PC-3 (cell line): Measurements from ENCODE around the gene ACVR1B. TPM values are rescaled to one million over a fixed set of nuclear protein-coding genes. Genes with fewer than 3 reads are reported as not detected.

Experiments used
- ATAC-seq: fragments of 200-7000 bp; cut with Tn5 transposase; 2 replicates; pipeline ENCODE4 v1.9.1; 2020; ENCODE audit warnings: mild to moderate bottlenecking, moderate library complexity
- BruUV-seq: library from RNA; stranded (reverse); fragments of 400-500 nt; replicated peaks from 2 replicates; lab custom pipeline; 2021; lab: Mats Ljungman, UMichigan
- CTCF ChIA-PET: fragments of 300-600 bp; sonication (Branson Sonifier 250); formaldehyde crosslinking; loops from one replicate; lab custom pipeline; 2022; ENCODE audit warnings: antibody characterized with exemption; lab: Charles Lee
- POLR2A ChIA-PET: fragments of 300-600 bp; sonication (Branson Sonifier 250); formaldehyde crosslinking; loops from one replicate; lab custom pipeline; 2022; ENCODE audit warnings: antibody characterized with exemption; ENCODE audit not compliant: unreplicated experiment; lab: Charles Lee
- DNase-seq: peaks from one replicate; pipeline ENCODE4 v3.0.0-alpha.2; 2015
- H2AFZ ChIP-seq: fragments of 300-600 bp; sonication (generic); 2 replicates; pipeline ENCODE4 v1.6.0; 2016; ENCODE audit warnings: antibody characterized with exemption, low read length
- H3F3A ChIP-seq: fragments of 300-600 bp; sonication (generic); one replicate; pipeline ENCODE4 v1.6.0; 2017; ENCODE audit warnings: antibody characterized with exemption, low read length, control low read depth, mild to moderate bottlenecking; ENCODE audit not compliant: unreplicated experiment
- H3K27ac ChIP-seq: fragments of 300-600 bp; sonication (generic); 2 replicates; pipeline ENCODE4 v1.5.1; 2016; ENCODE audit warnings: mild to moderate bottlenecking, low read length
- H3K27me3 ChIP-seq: fragments of 300-600 bp; sonication (generic); 2 replicates; pipeline ENCODE4 v1.6.1; 2016; ENCODE audit warnings: low read length, mixed read lengths
- H3K36me3 ChIP-seq: fragments of 300-600 bp; sonication (generic); 2 replicates; pipeline ENCODE4 v1.6.1; 2016; ENCODE audit warnings: low read depth, mixed run types, low read length, mixed read lengths
- H3K4me1 ChIP-seq: fragments of 300-600 bp; sonication (generic); 2 replicates; pipeline ENCODE4 v1.5.1; 2016; ENCODE audit warnings: low read length; ENCODE audit not compliant: insufficient read depth
- H3K4me2 ChIP-seq: fragments of 300-600 bp; sonication (generic); 2 replicates; pipeline ENCODE4 v1.6.0; 2016; ENCODE audit warnings: low read length
- H3K4me3 ChIP-seq: fragments of 300-600 bp; sonication (generic); 2 replicates; pipeline ENCODE4 v1.5.1; 2016; ENCODE audit warnings: mild to moderate bottlenecking, low read length, mixed read lengths
- H3K79me2 ChIP-seq: fragments of 300-600 bp; sonication (generic); 2 replicates; pipeline ENCODE4 v1.6.1; 2017; ENCODE audit warnings: low read length, mixed read lengths
- H3K9ac ChIP-seq: fragments of 300-600 bp; sonication (generic); 2 replicates; pipeline ENCODE4 v1.6.0; 2016; ENCODE audit warnings: mild to moderate bottlenecking, low read length
- H3K9me2 ChIP-seq: fragments of 300-600 bp; sonication (generic); replicated peaks from 2 replicates; pipeline ENCODE4 v1.6.1; 2016; ENCODE audit warnings: mixed run types, low read length, mixed read lengths
- H3K9me3 ChIP-seq: fragments of 300-600 bp; sonication (generic); 2 replicates; pipeline ENCODE4 v1.6.1; 2016; ENCODE audit warnings: low read length, mixed read lengths
- H4K20me1 ChIP-seq: fragments of 300-600 bp; sonication (generic); 2 replicates; pipeline ENCODE4 v1.6.1; 2016; ENCODE audit warnings: low read length, mixed read lengths
- CTCF ChIP-seq: fragments of 300-600 bp; sonication (generic); conservative IDR thresholded peaks from 2 replicates; pipeline ENCODE4 v1.5.1; 2017; ENCODE audit warnings: antibody characterized with exemption, low read depth, mild to moderate bottlenecking, low read length
- EZH2 ChIP-seq: fragments of 300-600 bp; sonication (generic); IDR thresholded peaks from one replicate; pipeline ENCODE4 v1.6.1; 2017; ENCODE audit warnings: antibody characterized with exemption, mild to moderate bottlenecking, low read length; ENCODE audit not compliant: unreplicated experiment
- EZH2phosphoT487 ChIP-seq: fragments of 300-600 bp; sonication (generic); IDR thresholded peaks from 2 replicates; pipeline ENCODE4 v1.6.1; 2018; ENCODE audit warnings: mild to moderate bottlenecking, antibody characterized with exemption, low read length, borderline replicate concordance
- intact Hi-C: fragments of 100-400 bp; cut with micrococcal nuclease; formaldehyde crosslinking; loops from 2 replicates; pipeline ENCODE4 v1.9.0; 2023
- total RNA-seq: library from RNA; depleted of rRNA; stranded (reverse); fragments of >200 nt; gene quantifications from 2 replicates; pipeline ENCODE4 v1.2.3, GENCODE V29; 2014

Gene ACVR1B
- total RNA-seq, 1 experiment from 2014 or later = 9.8 TPM

GRCh38 chr12:51962737-51963136, 11.2 kb downstream of the ACVR1B start:
- no peaks in the 10 kb centered on the region for H3K9me2 ChIP-seq
- H3K4me1 ChIP-seq = no peaks in the 10 kb centered on the region
- BruUV-seq = no TSS peak
- ATAC-seq (no peak), DNase-seq (no peak)
- ChIA-PET CTCF (no interaction called here), POLR2A (no interaction called here)
- intact Hi-C loops = no loop called here
- H3K27me3 ChIP-seq = no peaks in the 10 kb centered on the region
- H3K27ac ChIP-seq = no peak overlapping the region
- 0 out of 2 replicates have a peak, but pooled peaks cover 9% of the 10 kb centered on the region for H3K36me3 ChIP-seq
- no peaks in the 10 kb centered on the region for H3K9me3 ChIP-seq
- H3K9ac ChIP-seq = no peak overlapping the region
- no peak overlapping the region for H3K4me3 ChIP-seq
- H3F3A ChIP-seq = no peaks in the 10 kb centered on the region
- no peak overlapping the region for H3K4me2 ChIP-seq
- no peak overlapping the region for H2AFZ ChIP-seq
- 0 out of 2 replicates have a peak, but pooled peaks cover 5% of the 10 kb centered on the region for H4K20me1 ChIP-seq
- TF ChIP-seq CTCF (no peak), EZH2 (no peak), EZH2phosphoT487 (no peak)
- peaks cover 49% of the 10 kb centered on the region for H3K79me2 ChIP-seq

GRCh38 chr12:51963477-51963876, 12.0 kb downstream of the ACVR1B start:
- Histone ChIP-seq H3F3A (no peaks in the 10 kb centered on the region), H3K4me2 (no peak overlapping the region), H3K27me3 (no peaks in the 10 kb centered on the region), H3K79me2 (peaks cover 43% of the 10 kb centered on the region), H3K4me1 (no peaks in the 10 kb centered on the region), H3K9ac (no peak overlapping the region), H3K9me2 (no peaks in the 10 kb centered on the region), H3K4me3 (no peak overlapping the region), H4K20me1 (0 out of 2 replicates have a peak, but pooled peaks cover 5% of the 10 kb centered on the region), H2AFZ (no peak overlapping the region), H3K27ac (no peak overlapping the region), H3K9me3 (no peaks in the 10 kb centered on the region), H3K36me3 (0 out of 2 replicates have a peak, but pooled peaks cover 9% of the 10 kb centered on the region)
- POLR2A ChIA-PET = no interaction called here
- intact Hi-C loops = no loop called here
- TF ChIP-seq EZH2 = no peak
- no peak for TF ChIP-seq EZH2phosphoT487
- TF ChIP-seq CTCF = no peak
- CTCF ChIA-PET = no interaction called here
- BruUV-seq = no TSS peak
- no peak for ATAC-seq
- no peak for DNase-seq

GRCh38 chr12:51969643-51970042, 18.1 kb downstream of the ACVR1B start:
- Histone ChIP-seq H3K27ac (no peak overlapping the region), H3K9me2 (no peaks in the 10 kb centered on the region), H3K27me3 (no peaks in the 10 kb centered on the region), H4K20me1 (peaks cover 14% of the 10 kb centered on the region; the same call in 1 of the 2 replicates), H3K4me1 (peaks cover 18% of the 10 kb centered on the region), H3K9me3 (no peaks in the 10 kb centered on the region), H3F3A (peaks cover 9% of the 10 kb centered on the region), H3K36me3 (no peaks in the 10 kb centered on the region), H2AFZ (no peak overlapping the region), H3K9ac (no peak overlapping the region), H3K4me3 (no peak overlapping the region), H3K4me2 (no peak overlapping the region), H3K79me2 (peaks cover 40% of the 10 kb centered on the region)
- ChIA-PET POLR2A (no interaction called here), CTCF (no interaction called here)
- no peak for DNase-seq
- BruUV-seq = no TSS peak
- ATAC-seq = no peak
- intact Hi-C loops = no loop called here
- TF ChIP-seq EZH2phosphoT487 (no peak), CTCF (no peak), EZH2 (no peak)
